ENCODE measurements around the gene IDNK. TPM values are rescaled to one million over a fixed set of nuclear protein-coding genes. Genes with fewer than 3 reads are reported as not detected.

Gene IDNK
- total and polyA plus RNA-seq, 2 experiments from 2014 or later: 1.6 to 5.9 TPM

DNA sequence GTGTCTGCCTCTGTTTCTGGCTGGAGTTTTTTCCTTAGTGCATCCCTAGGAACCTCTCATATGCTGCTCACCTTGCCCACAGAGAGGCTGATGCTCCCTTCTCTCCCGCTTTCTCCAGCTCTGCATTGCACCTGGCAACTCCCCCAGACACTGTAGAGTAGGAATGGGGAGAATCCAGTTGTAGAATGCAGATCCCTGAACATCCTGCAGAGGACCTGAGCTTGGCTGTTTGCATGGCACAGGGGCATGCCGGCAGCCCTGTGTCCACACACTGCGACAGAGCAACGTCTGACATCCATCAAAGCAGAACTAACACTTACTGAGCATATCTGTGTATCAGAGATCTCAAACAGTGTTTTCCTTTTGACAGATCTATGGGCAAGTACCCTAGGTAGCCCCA is 19.9 kb downstream of the IDNK start:
- no peaks in the 10 kb centered on the region for H3K9me3 ChIP-seq (ENCODE audit: low read depth)
- no peaks in the 10 kb centered on the region for H3K27me3 ChIP-seq (replicated peaks; ENCODE audit: insufficient read depth)
- H2AFZ ChIP-seq: no peak overlapping the region
- H3K4me1 ChIP-seq (ENCODE audit: insufficient read depth): no peaks in the 10 kb centered on the region
- H3F3A ChIP-seq (ENCODE audit: insufficient read depth): 0 out of 2 replicates have a peak, but pooled peaks cover 4% of the 10 kb centered on the region
- H4K20me1 ChIP-seq (ENCODE audit: insufficient read depth): no peaks in the 10 kb centered on the region
- peaks cover 4% of the 10 kb centered on the region; the same call in 1 of the 2 replicates for H3K36me3 ChIP-seq (ENCODE audit: low read depth)
- no peaks in the 10 kb centered on the region for H3K79me2 ChIP-seq (ENCODE audit: insufficient read depth)
- in situ Hi-C loops (cut with MboI): loop anchor here (25.0 kb wide), 1 partner anchor 270 kb away; the partner anchor contains the start of gene KIF27
- WGBS, 2 experiments (ENCODE audit: low coverage in 1 of 2, low lambda C conversion rate in 2 of 2, missing lambda C conversion rate in 2 of 2): 96 to 98% methylated on average over 4 of the region's 4 CpGs
- H3K4me3 ChIP-seq: no peak overlapping the region
- H3K9ac ChIP-seq: no peak overlapping the region
- H3K27ac ChIP-seq: no peak overlapping the region
- DNase-seq: no peak
- no peaks in the 10 kb centered on the region for H3K9me2 ChIP-seq (ENCODE audit: insufficient read depth)
- TF ChIP-seq EZH2 (IDR thresholded peaks at IDR 0.05; ENCODE audit: insufficient read depth, poor library complexity, severe bottlenecking) (no peak), EZH2phosphoT487 (IDR thresholded peaks at IDR 0.05; ENCODE audit: insufficient read depth, low read depth) (no peak)
- no peak overlapping the region for H3K4me2 ChIP-seq (ENCODE audit: unreplicated experiment)

DNA sequence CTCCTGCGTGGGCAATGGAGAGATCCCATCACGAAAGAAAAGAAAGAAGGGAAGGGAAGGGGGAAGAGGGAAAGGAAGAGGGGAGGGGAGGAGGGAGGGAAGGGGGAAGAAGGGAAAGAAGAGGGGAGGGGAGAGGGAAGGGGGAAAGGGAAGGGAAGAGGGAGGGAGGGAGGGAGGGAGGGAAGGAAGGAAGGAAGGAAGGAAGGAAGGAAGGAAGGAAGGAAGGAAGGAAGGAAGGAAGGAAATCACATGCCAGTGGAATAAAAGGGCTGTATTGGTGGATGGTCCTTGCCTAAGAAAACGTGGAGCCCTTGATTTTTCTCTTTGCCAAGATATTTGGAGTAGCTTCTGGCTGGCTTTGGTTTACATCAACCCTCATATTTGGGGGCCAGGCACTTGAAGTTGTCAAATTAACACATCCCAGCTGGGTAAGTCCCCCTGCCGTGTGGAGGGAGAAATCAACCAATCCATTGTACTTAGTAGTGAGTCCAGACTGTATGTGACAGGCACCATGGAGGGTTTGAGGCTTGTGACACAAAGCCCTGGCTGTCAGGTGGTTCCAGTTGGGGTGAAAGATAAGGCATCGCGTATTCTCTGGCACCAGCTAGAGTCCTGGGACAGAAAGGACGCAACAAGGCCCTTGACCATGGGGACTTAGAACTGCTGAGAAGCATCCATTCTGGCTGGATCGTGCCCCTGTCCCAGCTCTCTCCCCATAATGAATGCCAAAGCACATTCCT is 23.7 kb downstream of the IDNK start:
- Histone ChIP-seq H3K9me3 (ENCODE audit: low read depth) (no peaks in the 10 kb centered on the region), H3K27me3 (replicated peaks; ENCODE audit: insufficient read depth) (no peaks in the 10 kb centered on the region), H3F3A (ENCODE audit: insufficient read depth) (0 out of 2 replicates have a peak, but pooled peaks cover 4% of the 10 kb centered on the region), H3K27ac (no peak overlapping the region), H3K4me3 (no peak overlapping the region), H3K79me2 (ENCODE audit: insufficient read depth) (no peaks in the 10 kb centered on the region), H2AFZ (no peak overlapping the region), H3K36me3 (ENCODE audit: low read depth) (peaks cover 10% of the 10 kb centered on the region), H3K4me2 (ENCODE audit: unreplicated experiment) (no peak overlapping the region), H3K4me1 (ENCODE audit: insufficient read depth) (no peaks in the 10 kb centered on the region), H3K9ac (no peak overlapping the region), H4K20me1 (ENCODE audit: insufficient read depth) (no peaks in the 10 kb centered on the region), H3K9me2 (ENCODE audit: insufficient read depth) (no peaks in the 10 kb centered on the region)
- TF ChIP-seq EZH2 (IDR thresholded peaks at IDR 0.05; ENCODE audit: insufficient read depth, poor library complexity, severe bottlenecking) (no peak), EZH2phosphoT487 (IDR thresholded peaks at IDR 0.05; ENCODE audit: insufficient read depth, low read depth) (no peak)
- no peak for DNase-seq
- in situ Hi-C loops (cut with MboI): loop anchor here (25.0 kb wide), 1 partner anchor 266 kb away; the partner anchor contains the start of gene KIF27
- 72 to 78% methylated on average over 8 of the region's 8 CpGs for WGBS, 2 experiments (ENCODE audit: low coverage in 1 of 2, low lambda C conversion rate in 2 of 2, missing lambda C conversion rate in 2 of 2)

- in situ Hi-C loops (cut with MboI): loop anchor here (25.0 kb wide), 1 partner anchor 263 kb away; the partner anchor contains the start of gene KIF27
- DNase-seq: peak; percentile 65
- H4K20me1 ChIP-seq (ENCODE audit: insufficient read depth): no peaks in the 10 kb centered on the region
- 42 to 54% methylated on average over 7 to 8 of the region's 8 CpGs for WGBS, 2 experiments (ENCODE audit: low coverage in 1 of 2, low lambda C conversion rate in 2 of 2, missing lambda C conversion rate in 2 of 2)
- H3K36me3 ChIP-seq (ENCODE audit: low read depth): peaks cover 26% of the 10 kb centered on the region; the same call in 1 of the 2 replicates
- H3K27ac ChIP-seq: no peak overlapping the region
- no peaks in the 10 kb centered on the region for H3K27me3 ChIP-seq (replicated peaks; ENCODE audit: insufficient read depth)
- H3K9ac ChIP-seq: no peak overlapping the region
- H3K4me3 ChIP-seq: no peak overlapping the region
- H3F3A ChIP-seq (ENCODE audit: insufficient read depth): 0 out of 2 replicates have a peak, but pooled peaks cover 4% of the 10 kb centered on the region
- H3K9me2 ChIP-seq (ENCODE audit: insufficient read depth): no peaks in the 10 kb centered on the region
- H2AFZ ChIP-seq: no peak overlapping the region
- H3K79me2 ChIP-seq (ENCODE audit: insufficient read depth): peaks cover 4% of the 10 kb centered on the region; the same call in 1 of the 2 replicates
- TF ChIP-seq EZH2phosphoT487 (IDR thresholded peaks at IDR 0.05; ENCODE audit: insufficient read depth, low read depth): no peak
- TF ChIP-seq EZH2 (IDR thresholded peaks at IDR 0.05; ENCODE audit: insufficient read depth, poor library complexity, severe bottlenecking): no peak
- H3K4me2 ChIP-seq (ENCODE audit: unreplicated experiment): no peak overlapping the region
- no peaks in the 10 kb centered on the region for H3K4me1 ChIP-seq (ENCODE audit: insufficient read depth)
- no peaks in the 10 kb centered on the region for H3K9me3 ChIP-seq (ENCODE audit: low read depth)
Observed at GRCh38 chr9:83649080-83649479, 26.1 kb downstream of the IDNK start.

- peaks cover 4% of the 10 kb centered on the region for H3K79me2 ChIP-seq (ENCODE audit: insufficient read depth)
- H3K9ac ChIP-seq: no peak overlapping the region
- H2AFZ ChIP-seq: no peak overlapping the region
- H3K9me2 ChIP-seq (ENCODE audit: insufficient read depth): no peaks in the 10 kb centered on the region
- H3K9me3 ChIP-seq (ENCODE audit: low read depth): no peaks in the 10 kb centered on the region
- no peaks in the 10 kb centered on the region for H4K20me1 ChIP-seq (ENCODE audit: insufficient read depth)
- WGBS, 2 experiments (ENCODE audit: low coverage in 1 of 2, low lambda C conversion rate in 2 of 2, missing lambda C conversion rate in 2 of 2): 98% methylated on average over 4 of the region's 4 CpGs
- no peak overlapping the region for H3K4me3 ChIP-seq
- H3F3A ChIP-seq (ENCODE audit: insufficient read depth): 0 out of 2 replicates have a peak, but pooled peaks cover 4% of the 10 kb centered on the region
- H3K27me3 ChIP-seq (replicated peaks; ENCODE audit: insufficient read depth): no peaks in the 10 kb centered on the region
- DNase-seq: no peak
- H3K27ac ChIP-seq: no peak overlapping the region
- H3K4me1 ChIP-seq (ENCODE audit: insufficient read depth): no peaks in the 10 kb centered on the region
- in situ Hi-C loops (cut with MboI): loop anchor here (25.0 kb wide), 1 partner anchor 263 kb away; the partner anchor contains the start of gene KIF27
- no peak overlapping the region for H3K4me2 ChIP-seq (ENCODE audit: unreplicated experiment)
- peaks cover 26% of the 10 kb centered on the region; the same call in 1 of the 2 replicates for H3K36me3 ChIP-seq (ENCODE audit: low read depth)
- TF ChIP-seq EZH2 (IDR thresholded peaks at IDR 0.05; ENCODE audit: insufficient read depth, poor library complexity, severe bottlenecking) (no peak), EZH2phosphoT487 (IDR thresholded peaks at IDR 0.05; ENCODE audit: insufficient read depth, low read depth) (no peak)
Observed at GRCh38 chr9:83649515-83649914, 26.6 kb downstream of the IDNK start.

All from GM23248 (cell line).